Fibroblast of the aortic adventitia (primary cell): ENCODE results near the gene CCDC70. TPM values are rescaled to one million over a fixed set of nuclear protein-coding genes. Genes with fewer than 3 reads are reported as not detected.
"Not testable (repeated sequence)": the region's sequence is repeated elsewhere in the genome, so short reads cannot be mapped to it uniquely, and the experiment has no call there.

Source experiments
- DNase-seq: peaks from one replicate; pipeline ENCODE4 v3.0.0-alpha.2; 2010; ENCODE audit warnings: low read depth
- H3K4me3 ChIP-seq: 2 replicates; pipeline ENCODE4 v1.5.1; 2011; ENCODE audit warnings: low read depth, mild to moderate bottlenecking, control low read depth, low read length, moderate library complexity
- CTCF ChIP-seq: IDR thresholded peaks from 2 replicates; pipeline ENCODE4 v1.5.1; 2011; ENCODE audit warnings: mild to moderate bottlenecking, low read length, control low read depth, inconsistent platforms; ENCODE audit not compliant: insufficient read depth
- total RNA-seq: library from RNA; depleted of rRNA; stranded (reverse); fragments of >200 nt; gene quantifications from 2 replicates; pipeline ENCODE4 v1.2.3, GENCODE V29; 2012; ENCODE audit warnings: low replicate concordance

The CCDC70 gene
- total RNA-seq, 1 donor = not detected

DNA sequence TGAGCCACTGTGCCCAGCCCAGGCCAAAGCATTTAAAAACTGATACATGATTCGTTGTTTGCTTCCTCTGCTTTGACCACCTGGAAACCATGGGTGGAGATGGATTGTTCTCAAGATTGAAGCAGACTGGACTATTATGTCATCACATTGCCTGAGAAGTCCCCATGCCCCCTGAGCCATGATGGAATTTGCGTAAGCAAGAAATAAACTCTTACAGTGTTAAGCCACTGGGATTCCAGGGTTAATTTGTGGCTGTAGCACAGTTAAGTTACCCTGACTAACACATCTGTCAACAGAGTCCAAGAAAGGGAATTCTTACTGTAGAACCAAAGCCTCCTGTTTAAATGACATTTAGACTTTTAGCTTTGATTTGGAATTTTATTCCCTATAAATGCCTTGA is 38.4 kb upstream of the CCDC70 start:
- no peak for TF ChIP-seq CTCF
- DNase-seq = no peak
- H3K4me3 ChIP-seq = no peak overlapping the region

DNA sequence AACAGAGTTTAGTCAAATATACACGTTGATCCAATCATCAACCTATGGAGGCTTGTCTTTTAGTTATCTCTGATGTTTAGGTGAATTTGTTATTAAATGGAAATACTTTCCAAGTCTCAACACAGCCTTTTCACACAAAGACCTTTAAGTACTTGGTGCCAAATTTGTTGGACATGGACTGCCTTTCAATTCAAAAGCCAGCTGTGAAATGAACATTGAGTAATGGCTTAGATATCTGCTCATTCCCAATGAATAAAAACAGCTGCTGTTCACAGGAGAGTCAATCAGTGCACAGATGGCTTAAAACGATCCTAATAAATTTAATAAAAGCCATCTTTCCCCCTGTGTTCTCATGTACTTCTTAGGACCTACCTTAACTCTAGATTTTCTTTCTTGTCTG is 37.9 kb upstream of the CCDC70 start:
- no peak for TF ChIP-seq CTCF
- peak; percentile 14 for DNase-seq
- H3K4me3 ChIP-seq = no peak overlapping the region

GRCh38 chr13:51824712-51825111 is 37.1 kb upstream of the CCDC70 start:
- not testable (repeated sequence) for DNase-seq, H3K4me3 ChIP-seq

GRCh38 chr13:51825165-51825592 is 36.6 kb upstream of the CCDC70 start:
- peak; percentile 68 for DNase-seq
- H3K4me3 ChIP-seq = no peak overlapping the region
- no peak for TF ChIP-seq CTCF

- TF ChIP-seq CTCF = no peak
- no peak for DNase-seq
Observed at GRCh38 chr13:51825681-51826254, 36.0 kb upstream of the CCDC70 start.

GRCh38 chr13:51826606-51827005 is 35.2 kb upstream of the CCDC70 start:
- H3K4me3 ChIP-seq = no peak overlapping the region
- no peak for TF ChIP-seq CTCF

More at GRCh38 chr13:51825681-51826254, 36.0 kb upstream of the CCDC70 start:
- H3K4me3 ChIP-seq = no peak overlapping the region

GRCh38 chr13:51827254-51827653 is 34.5 kb upstream of the CCDC70 start:
- DNase-seq = no peak
- no peak overlapping the region for H3K4me3 ChIP-seq
- TF ChIP-seq CTCF = no peak

More at GRCh38 chr13:51826606-51827005, 35.2 kb upstream of the CCDC70 start:
- DNase-seq = no peak
